SK-N-SH treated with all-trans-retinoic acid at 6 μM for 48 hours (cell line): ENCODE results near the gene CT45A3.
"Not testable (repeated sequence)": the region's sequence is repeated elsewhere in the genome, so short reads cannot be mapped to it uniquely, and the experiment has no call there.

ENCODE experiments used
- ATAC-seq: fragments of 200-7000 bp; cut with Tn5 transposase; 3 replicates; pipeline ENCODE4 v1.9.1; 2020; ENCODE audit warnings: mild to moderate bottlenecking, moderate library complexity
- ARNTL ChIP-seq: fragments of 450-650 bp; formaldehyde crosslinking; IDR thresholded peaks from 2 replicates; pipeline ENCODE4 v1.5.0; 2020; ENCODE audit warnings: low read depth, mild to moderate bottlenecking, moderate library complexity, borderline replicate concordance
- BACH2 ChIP-seq: fragments of 250-450 bp; sonication (Bioruptor Pico); IDR thresholded peaks from 2 replicates; pipeline ENCODE4 v1.9.0; 2021; ENCODE audit warnings: mild to moderate bottlenecking, borderline replicate concordance
- CSRNP3 ChIP-seq: fragments of 250-450 bp; sonication (Bioruptor Pico); IDR thresholded peaks from 2 replicates; pipeline ENCODE4 v1.5.1; 2021; ENCODE audit warnings: mild to moderate bottlenecking, moderate library complexity
- ESRRG ChIP-seq: fragments of 250-450 bp; sonication (Bioruptor Pico); IDR thresholded peaks from 2 replicates; pipeline ENCODE4 v1.6.1; 2021; ENCODE audit warnings: mild to moderate bottlenecking
- ISL1 ChIP-seq: fragments of 250-450 bp; sonication (Bioruptor Pico); IDR thresholded peaks from 2 replicates; pipeline ENCODE4 v2.1.2; 2022; ENCODE audit warnings: mild to moderate bottlenecking, moderate library complexity
- OSR1 ChIP-seq: fragments of 250-450 bp; sonication (Bioruptor Pico); IDR thresholded peaks from 2 replicates; pipeline ENCODE4 v1.8.0; 2022; ENCODE audit warnings: moderate library complexity, mild to moderate bottlenecking, inconsistent platforms
- POU6F1 ChIP-seq: fragments of 250-450 bp; sonication (Bioruptor Pico); IDR thresholded peaks from 2 replicates; pipeline ENCODE4 v1.8.0; 2021; ENCODE audit warnings: low read depth, mild to moderate bottlenecking, moderate library complexity, borderline replicate concordance
- PPARA ChIP-seq: fragments of 250-450 bp; sonication (Bioruptor Pico); IDR thresholded peaks from 2 replicates; pipeline ENCODE4 v1.5.0; 2020; ENCODE audit warnings: mild to moderate bottlenecking, borderline replicate concordance
- SNAI2 ChIP-seq: fragments of 250-450 bp; sonication (Bioruptor Pico); IDR thresholded peaks from 2 replicates; pipeline ENCODE4 v1.5.0; 2020; ENCODE audit warnings: mild to moderate bottlenecking, moderate library complexity
- TCF4 ChIP-seq: fragments of 250-450 bp; sonication (Bioruptor Pico); IDR thresholded peaks from 2 replicates; pipeline ENCODE4 v1.8.0; 2021; ENCODE audit warnings: mild to moderate bottlenecking, moderate library complexity, borderline replicate concordance
- TOX ChIP-seq: fragments of 250-450 bp; sonication (Bioruptor Pico); IDR thresholded peaks from 2 replicates; pipeline ENCODE4 v1.8.0; 2021; ENCODE audit warnings: mild to moderate bottlenecking, moderate library complexity, borderline replicate concordance
- TSHZ2 ChIP-seq: fragments of 250-450 bp; sonication (Bioruptor Pico); IDR thresholded peaks from 2 replicates; pipeline ENCODE4 v1.5.0; 2020; ENCODE audit warnings: mild to moderate bottlenecking, moderate library complexity
- ZFP3 ChIP-seq: fragments of 250-450 bp; sonication (Bioruptor Pico); IDR thresholded peaks from 2 replicates; pipeline ENCODE4 v1.5.0; 2020; ENCODE audit warnings: mild to moderate bottlenecking, moderate library complexity
- ZNF565 ChIP-seq: fragments of 450-650 bp; formaldehyde crosslinking; conservative IDR thresholded peaks from 2 replicates; pipeline ENCODE4 v1.5.0; 2020; ENCODE audit warnings: low read depth, mild to moderate bottlenecking, moderate library complexity
- ZNF70 ChIP-seq: fragments of 450-650 bp; formaldehyde crosslinking; IDR thresholded peaks from 2 replicates; pipeline ENCODE4 v1.5.0; 2020; ENCODE audit warnings: mild to moderate bottlenecking, moderate library complexity

The CT45A3 gene

GRCh38 chrX:135768091-135768490, at the start of gene CT45A3:
CT45A3 (minus strand) TSS chrX:135768191; CDS start chrX:135764444, 3,747 bp downstream.
- ATAC-seq, result not testable (repeated sequence)

- ATAC-seq, result not testable (repeated sequence)
Observed at GRCh38 chrX:135802687-135803086, 34.7 kb upstream of the CT45A3 start, which contains the start of gene CT45A6. CT45A6 (minus strand) TSS chrX:135802787; CDS start chrX:135798993, 3,794 bp downstream.

GRCh38 chrX:135785403-135785802, 17.4 kb upstream of the CT45A3 start, which contains the start of gene CT45A5:
CT45A5 (minus strand) TSS chrX:135785503; CDS start chrX:135781729, 3,774 bp downstream.
- not testable (repeated sequence) for ATAC-seq

- not testable (repeated sequence) for ATAC-seq
Observed at GRCh38 chrX:135744739-135745138, 23.3 kb downstream of the CT45A3 start.

- ATAC-seq, result no peak
- TF ChIP-seq TCF4, result no peak
- TF ChIP-seq ARNTL (CRISPR knock-in tag), result no peak
- no peak for TF ChIP-seq BACH2 (CRISPR knock-in tag)
- no peak for TF ChIP-seq PPARA (CRISPR knock-in tag)
- no peak for TF ChIP-seq ZFP3
- no peak for TF ChIP-seq TOX (CRISPR knock-in tag)
- TF ChIP-seq ESRRG (CRISPR knock-in tag), result no peak
- TF ChIP-seq SNAI2 (CRISPR knock-in tag), result no peak
- no peak for TF ChIP-seq ZNF565
- TF ChIP-seq CSRNP3 (CRISPR knock-in tag), result no peak
- TF ChIP-seq ISL1 (CRISPR knock-in tag), result no peak
- TF ChIP-seq, all 23 proteins: peak for 0
Observed at GRCh38 chrX:135741192-135741715, 26.7 kb downstream of the CT45A3 start.

GRCh38 chrX:135740681-135741149, 27.3 kb downstream of the CT45A3 start:
- TF ChIP-seq BACH2 (CRISPR knock-in tag) (no peak), TSHZ2 (CRISPR knock-in tag) (no peak), ZFP3 (no peak), OSR1 (CRISPR knock-in tag) (no peak), SNAI2 (CRISPR knock-in tag) (no peak)
- ATAC-seq, result peak; percentile 97

GRCh38 chrX:135737366-135738071, 30.5 kb downstream of the CT45A3 start:
- ATAC-seq, result no peak; the same call in 2 of the 3 replicates
- no peak for TF ChIP-seq CSRNP3 (CRISPR knock-in tag)
- TF ChIP-seq POU6F1 (CRISPR knock-in tag), result no peak
- no peak for TF ChIP-seq ZNF70
- TF ChIP-seq ESRRG (CRISPR knock-in tag), result no peak
- TF ChIP-seq, all 23 proteins: peak for 0

- ATAC-seq, result not testable (repeated sequence)
Observed at GRCh38 chrX:135734666-135735065, 33.3 kb downstream of the CT45A3 start.
